ENCODE results near the gene ABHD17A. TPM values are rescaled to one million over a fixed set of nuclear protein-coding genes. Genes with fewer than 3 reads are reported as not detected.
"Not testable (repeated sequence)": the region's sequence is repeated elsewhere in the genome, so short reads cannot be mapped to it uniquely, and the experiment has no call there.

Gene ABHD17A
- total RNA-seq, 2 experiments from 2014 or later, result 79.3 to 79.9 TPM

DNA sequence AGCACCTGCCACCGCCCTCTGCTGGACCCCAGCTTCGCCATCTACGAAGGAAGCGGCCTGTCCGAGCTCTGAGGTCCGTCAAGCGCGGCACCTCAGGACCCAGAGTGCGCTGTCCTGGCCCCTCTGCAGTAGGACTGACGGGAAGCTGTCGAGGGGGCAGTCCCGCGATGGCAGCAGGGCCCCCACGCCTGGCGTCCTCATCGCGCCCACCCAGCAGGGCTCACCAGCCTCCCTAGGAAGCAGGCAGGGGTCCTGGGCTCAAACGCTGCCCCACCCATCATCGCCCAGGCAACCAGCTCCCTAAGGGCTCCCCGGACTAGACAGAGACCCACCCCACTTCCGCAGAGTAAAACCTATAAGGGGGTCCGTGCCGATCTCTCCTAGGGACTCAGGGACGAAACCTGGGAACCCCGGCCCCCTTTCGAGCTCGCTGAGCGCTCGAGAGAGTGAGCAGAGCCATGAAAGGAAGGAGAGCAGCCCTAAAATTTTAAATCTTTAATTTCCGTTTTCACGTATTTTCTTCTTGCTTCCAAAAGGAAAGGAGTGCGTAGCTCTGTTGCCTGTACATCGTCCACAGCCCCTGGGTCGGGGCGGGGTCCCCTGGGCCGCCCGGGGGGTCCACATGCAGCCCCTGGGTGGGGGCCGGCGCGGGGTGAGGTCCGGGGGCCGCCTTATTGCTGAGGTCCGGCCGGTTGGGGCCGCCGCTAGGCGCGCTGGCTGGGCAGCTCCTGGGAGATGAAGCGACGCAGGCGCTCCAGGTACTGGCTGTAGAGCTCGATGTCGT lies 8.6 kb downstream of the ABHD17A start:
- intact Hi-C loops (cut with micrococcal nuclease), result loop anchor here (1.0 kb wide), 1 partner anchor 8 kb away; no protein-coding TSS in a partner anchor
- H3K27ac Mint-ChIP-seq, result peak overlapping the region; percentile 96
- DNase-seq; H3K9me3 Mint-ChIP-seq; H3K27me3 Mint-ChIP-seq (ENCODE audit: low read depth): not testable (repeated sequence)
- CTCF ChIA-PET, result interaction anchor here (1.3 kb wide), 1 partner anchor 39 kb away, joined by 3 read pairs; no protein-coding TSS in a partner anchor
- peaks cover 24% of the 10 kb centered on the region for H3K4me1 Mint-ChIP-seq (ENCODE audit: low read depth)
- H3K36me3 Mint-ChIP-seq (ENCODE audit: low read depth), result peaks cover 12% of the 10 kb centered on the region
- H3K4me3 Mint-ChIP-seq, result peak overlapping the region; percentile 100

DNA sequence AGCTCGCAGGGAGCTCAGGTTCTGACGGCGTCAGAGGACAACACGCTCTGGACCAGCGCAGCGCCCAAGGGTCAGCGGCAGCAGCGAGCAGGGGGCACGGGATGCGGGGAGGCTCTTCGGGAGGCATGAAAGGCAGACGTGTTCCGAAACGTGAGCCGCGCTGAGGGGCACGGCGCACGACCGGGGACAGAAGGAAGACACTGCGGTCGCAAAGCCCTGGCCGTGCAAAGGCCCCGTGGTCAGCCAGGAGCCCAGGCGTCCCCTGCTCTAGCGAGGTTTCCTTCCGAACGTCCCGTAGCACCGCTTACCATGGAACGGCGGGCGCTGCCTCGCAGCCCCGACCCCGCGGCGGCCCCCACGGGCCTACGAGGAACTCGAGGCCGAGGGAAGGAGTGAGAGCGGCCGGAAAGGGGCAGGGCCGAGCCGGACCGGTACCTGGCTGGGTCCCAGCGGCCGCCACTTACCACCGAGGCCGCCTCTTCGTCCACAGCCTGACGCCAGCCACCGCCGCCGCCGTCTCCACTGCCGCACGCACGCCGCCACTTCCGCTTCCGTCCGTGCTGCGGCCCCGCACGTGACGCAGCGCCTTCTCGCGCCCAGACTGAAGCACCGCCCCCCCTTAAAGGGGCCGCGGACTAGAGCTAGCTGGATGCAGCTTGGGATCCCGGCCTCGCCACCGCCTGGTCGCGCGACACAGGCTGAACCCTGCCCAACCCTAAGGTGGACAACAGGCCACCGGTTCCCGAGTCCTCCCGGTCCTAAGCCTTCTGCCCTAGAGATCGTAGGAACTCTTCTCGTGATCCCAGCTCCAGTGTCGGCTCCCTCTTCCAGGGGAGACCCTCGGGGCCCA lies 9.4 kb downstream of the ABHD17A start:
- H3K9me3 Mint-ChIP-seq, result no peaks in the 10 kb centered on the region
- CTCF ChIA-PET, result interaction anchor here (1.3 kb wide), 1 partner anchor 38 kb away, joined by 3 read pairs; no protein-coding TSS in a partner anchor
- H3K4me3 Mint-ChIP-seq, result peak overlapping the region; percentile 100
- H3K36me3 Mint-ChIP-seq (ENCODE audit: low read depth), result peaks cover 12% of the 10 kb centered on the region
- peak overlapping the region; percentile 96 for H3K27ac Mint-ChIP-seq
- H3K27me3 Mint-ChIP-seq (ENCODE audit: low read depth), result no peaks in the 10 kb centered on the region
- peak; percentile 91 for DNase-seq
- peaks cover 24% of the 10 kb centered on the region for H3K4me1 Mint-ChIP-seq (ENCODE audit: low read depth)
- intact Hi-C loops (cut with micrococcal nuclease), result loop anchor here (1.0 kb wide), 1 partner anchor 8 kb away; no protein-coding TSS in a partner anchor

DNA sequence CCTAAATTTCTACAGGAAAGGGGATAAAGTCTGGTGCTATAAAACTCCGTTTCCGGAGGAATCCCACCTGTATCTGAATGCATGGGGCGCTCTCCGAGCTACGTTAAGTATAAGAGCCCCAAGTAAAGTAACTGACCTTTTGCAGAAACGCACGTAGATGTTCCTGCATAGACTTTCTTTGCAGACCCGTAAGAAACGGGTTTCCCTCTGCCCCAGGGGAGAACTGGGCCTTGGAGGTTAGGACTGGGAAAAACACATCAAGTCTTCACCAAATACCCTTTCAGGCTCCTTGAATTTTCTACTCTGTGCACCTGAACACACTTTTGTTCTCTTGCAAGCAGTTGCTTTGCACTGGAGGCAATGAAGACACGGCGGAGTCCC lies 10.0 kb downstream of the ABHD17A start:
- DNase-seq; intact Hi-C loops (cut with micrococcal nuclease); H3K9me3 Mint-ChIP-seq; H3K27me3 Mint-ChIP-seq (ENCODE audit: low read depth); CTCF ChIA-PET: not testable (repeated sequence)
- Mint-ChIP-seq H3K4me3 (peak overlapping the region; percentile 100), H3K36me3 (ENCODE audit: low read depth) (peaks cover 12% of the 10 kb centered on the region), H3K27ac (peak overlapping the region; percentile 96), H3K4me1 (ENCODE audit: low read depth) (peaks cover 26% of the 10 kb centered on the region)

DNA sequence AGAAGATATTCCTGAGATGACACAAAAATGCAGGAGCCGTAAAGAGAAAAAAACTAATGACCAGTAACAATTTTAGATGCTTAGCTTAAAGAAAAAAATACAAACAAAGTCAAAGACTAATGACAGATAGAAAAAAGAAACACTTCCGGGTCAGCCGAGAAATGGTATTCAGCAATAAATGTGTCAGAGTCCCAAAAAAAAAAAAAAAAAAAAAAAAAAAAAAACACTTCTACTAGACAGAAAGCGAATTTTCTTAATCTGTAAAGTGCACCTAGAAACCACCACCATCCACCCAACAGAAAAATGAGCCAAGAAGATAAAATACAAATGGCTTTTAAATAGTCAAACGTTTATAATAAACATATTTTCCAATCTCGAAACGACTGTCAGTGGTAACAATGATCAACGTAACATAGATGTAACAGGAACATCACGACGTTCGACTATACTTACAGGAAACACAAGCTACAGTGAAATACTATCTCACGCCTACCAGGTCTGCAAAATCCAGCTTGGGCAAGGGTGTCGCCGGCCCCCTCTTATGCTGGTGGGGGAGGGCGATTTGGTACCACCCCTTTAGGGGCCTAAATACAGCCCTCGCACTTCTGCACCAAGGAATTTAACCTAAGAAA lies 10.6 kb downstream of the ABHD17A start:
- intact Hi-C loops (cut with micrococcal nuclease), result loop anchor here (1.0 kb wide), 1 partner anchor 10 kb away; no protein-coding TSS in a partner anchor
- Mint-ChIP-seq H3K36me3 (ENCODE audit: low read depth) (peaks cover 12% of the 10 kb centered on the region), H3K27me3 (ENCODE audit: low read depth) (no peaks in the 10 kb centered on the region), H3K27ac (peak overlapping the region; percentile 96), H3K4me1 (ENCODE audit: low read depth) (peaks cover 28% of the 10 kb centered on the region), H3K9me3 (no peaks in the 10 kb centered on the region), H3K4me3 (peak overlapping the region; percentile 100)
- no peak for DNase-seq
- CTCF ChIA-PET, result interaction anchor here (0.6 kb wide), 1 partner anchor 180 kb away, joined by 3 read pairs; no protein-coding TSS in a partner anchor

DNA sequence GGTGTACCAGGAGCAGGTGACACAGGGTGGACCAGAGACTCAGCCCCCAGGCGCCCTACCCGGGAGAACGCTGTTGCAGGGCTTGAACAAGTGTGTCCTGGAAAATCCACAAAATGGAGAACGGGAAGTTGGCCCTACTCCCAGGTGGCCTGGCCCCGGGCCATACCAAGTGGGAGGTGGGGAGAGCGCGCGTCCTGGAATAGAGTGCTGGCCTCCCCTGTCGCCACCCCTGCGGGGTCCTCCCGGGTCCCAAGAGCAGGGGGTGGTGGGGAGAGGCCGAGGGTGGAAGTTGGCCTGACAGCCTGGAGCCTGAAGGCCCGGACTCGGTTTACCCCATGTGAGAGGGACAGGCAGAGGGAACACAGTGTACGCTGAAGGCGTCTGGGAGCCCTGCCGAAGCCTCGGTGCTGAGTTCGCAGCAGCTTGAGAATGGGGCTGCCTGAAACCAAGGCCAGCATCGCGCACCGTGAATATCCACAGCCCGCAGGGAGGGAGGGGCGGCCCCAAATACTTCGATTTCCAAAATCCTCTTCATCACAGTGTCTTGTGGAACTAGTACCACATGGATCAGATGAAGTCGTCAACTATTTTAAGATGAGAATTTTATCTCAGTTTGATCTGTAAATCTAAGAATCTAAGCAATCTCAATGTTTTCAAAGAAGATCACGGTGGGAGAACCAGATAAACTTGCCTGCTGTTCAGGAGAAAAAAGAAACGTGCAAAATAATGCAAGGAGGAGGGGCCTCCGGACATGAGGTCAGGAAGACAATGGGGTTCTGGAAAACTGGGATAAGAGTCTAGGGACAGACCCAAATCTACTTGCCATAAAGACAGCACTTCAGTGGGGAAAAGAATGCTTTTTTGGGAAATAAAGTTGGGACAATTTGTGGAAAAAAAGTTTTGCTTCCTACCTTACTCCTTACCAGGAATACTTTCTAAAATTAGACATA lies 11.5 kb downstream of the ABHD17A start:
- CTCF ChIA-PET, result no interaction called here
- Mint-ChIP-seq H3K27ac (peak overlapping the region; percentile 96), H3K4me1 (ENCODE audit: low read depth) (peaks cover 32% of the 10 kb centered on the region), H3K4me3 (peak overlapping the region; percentile 100), H3K27me3 (ENCODE audit: low read depth) (no peaks in the 10 kb centered on the region), H3K36me3 (ENCODE audit: low read depth) (peaks cover 12% of the 10 kb centered on the region), H3K9me3 (no peaks in the 10 kb centered on the region)
- DNase-seq, result no peak
- intact Hi-C loops (cut with micrococcal nuclease), result loop anchor here (1.0 kb wide), 1 partner anchor 9 kb away; no protein-coding TSS in a partner anchor

DNA sequence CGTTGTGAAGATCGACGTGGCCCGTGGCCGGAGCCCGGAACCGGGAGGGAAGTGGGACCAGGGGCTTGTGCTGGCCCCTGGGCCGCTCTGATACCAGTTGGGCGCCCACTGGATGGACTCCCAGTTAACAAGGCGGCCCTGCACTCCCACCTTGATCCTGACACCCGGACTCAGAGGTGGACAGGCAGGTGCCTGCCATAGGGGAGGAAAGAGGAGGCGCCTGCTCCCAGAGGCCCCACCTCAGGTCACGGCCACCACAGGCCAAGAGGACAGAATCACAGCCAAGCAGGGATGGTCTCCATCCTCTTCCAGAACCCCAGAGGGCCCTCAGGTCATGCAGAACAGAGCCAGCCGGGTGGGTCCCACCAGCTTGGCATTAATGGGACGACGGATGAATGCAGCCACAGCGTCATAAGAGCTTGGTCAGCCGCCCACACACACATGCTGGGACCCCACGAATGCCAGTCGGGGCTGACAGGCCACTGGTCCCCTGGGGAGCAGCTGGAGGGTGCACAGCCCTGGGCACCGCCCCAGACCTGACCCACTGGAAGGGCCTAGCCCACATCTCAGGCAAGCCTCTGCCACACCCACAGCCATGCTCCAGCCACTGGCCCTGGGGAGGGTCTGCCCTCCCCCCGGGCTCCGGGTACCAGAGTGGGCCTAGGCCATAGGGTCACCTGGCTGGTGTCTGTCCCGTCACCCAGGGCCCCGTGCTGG lies 12.3 kb downstream of the ABHD17A start:
- intact Hi-C loops (cut with micrococcal nuclease), result no loop called here
- Mint-ChIP-seq H3K27me3 (ENCODE audit: low read depth) (no peaks in the 10 kb centered on the region), H3K36me3 (ENCODE audit: low read depth) (peaks cover 12% of the 10 kb centered on the region), H3K4me1 (ENCODE audit: low read depth) (peaks cover 32% of the 10 kb centered on the region), H3K27ac (peak overlapping the region; percentile 59), H3K4me3 (no peak overlapping the region), H3K9me3 (no peaks in the 10 kb centered on the region)
- no peak for DNase-seq
- CTCF ChIA-PET, result no interaction called here

DNA sequence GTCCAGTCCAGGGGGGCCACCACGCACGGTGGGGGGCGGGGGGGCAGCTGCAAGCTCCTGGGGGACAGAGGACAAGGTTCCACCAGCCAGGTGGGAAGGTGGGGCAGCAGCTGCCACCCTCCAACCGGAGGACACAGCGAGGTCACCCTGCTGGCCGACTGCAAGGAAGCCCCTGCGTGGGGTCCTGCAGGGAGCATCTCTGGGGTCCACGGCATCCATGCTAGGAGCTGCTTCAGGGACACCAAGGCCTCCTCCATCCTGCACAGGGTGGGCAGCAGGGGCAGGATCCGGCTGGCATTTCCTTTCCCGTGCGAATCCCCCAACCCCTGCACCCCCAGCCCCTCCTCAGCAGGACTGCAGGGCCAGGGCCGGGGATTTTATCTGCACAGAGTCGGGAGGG lies 13.7 kb downstream of the ABHD17A start:
- Mint-ChIP-seq H3K36me3 (ENCODE audit: low read depth) (peaks cover 12% of the 10 kb centered on the region), H3K9me3 (no peaks in the 10 kb centered on the region), H3K27me3 (ENCODE audit: low read depth) (no peaks in the 10 kb centered on the region), H3K27ac (no peak overlapping the region), H3K4me1 (ENCODE audit: low read depth) (peaks cover 35% of the 10 kb centered on the region), H3K4me3 (no peak overlapping the region)
- CTCF ChIA-PET, result no interaction called here
- DNase-seq, result no peak
- intact Hi-C loops (cut with micrococcal nuclease), result no loop called here

DNA sequence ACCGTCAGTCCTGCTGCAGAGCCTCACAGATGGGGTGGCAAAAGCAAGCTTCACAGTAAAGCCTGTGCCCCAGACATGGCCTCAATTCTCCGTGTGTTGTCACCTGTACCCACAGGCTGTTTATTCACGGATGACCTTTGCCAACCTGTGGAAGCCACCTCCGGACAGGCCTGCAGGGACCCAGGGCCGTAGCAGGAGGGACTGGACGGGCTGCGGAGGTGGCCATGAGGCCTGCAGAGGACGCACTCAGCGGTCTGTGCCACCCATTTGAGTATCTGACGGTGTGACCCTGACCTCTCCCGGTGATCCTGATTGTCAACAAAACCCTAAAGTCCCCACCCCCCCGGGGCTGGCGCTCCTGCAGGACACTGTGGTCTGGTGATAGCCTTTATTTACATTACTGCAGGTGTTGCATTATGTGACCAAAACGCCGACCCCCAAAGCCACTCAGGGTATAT lies 14.1 kb downstream of the ABHD17A start:
- DNase-seq, result no peak
- intact Hi-C loops (cut with micrococcal nuclease), result no loop called here
- Mint-ChIP-seq H3K27ac (no peak overlapping the region), H3K9me3 (no peaks in the 10 kb centered on the region), H3K27me3 (ENCODE audit: low read depth) (no peaks in the 10 kb centered on the region), H3K4me1 (ENCODE audit: low read depth) (peaks cover 31% of the 10 kb centered on the region), H3K36me3 (ENCODE audit: low read depth) (peaks cover 12% of the 10 kb centered on the region), H3K4me3 (no peak overlapping the region)
- CTCF ChIA-PET, result no interaction called here

DNA sequence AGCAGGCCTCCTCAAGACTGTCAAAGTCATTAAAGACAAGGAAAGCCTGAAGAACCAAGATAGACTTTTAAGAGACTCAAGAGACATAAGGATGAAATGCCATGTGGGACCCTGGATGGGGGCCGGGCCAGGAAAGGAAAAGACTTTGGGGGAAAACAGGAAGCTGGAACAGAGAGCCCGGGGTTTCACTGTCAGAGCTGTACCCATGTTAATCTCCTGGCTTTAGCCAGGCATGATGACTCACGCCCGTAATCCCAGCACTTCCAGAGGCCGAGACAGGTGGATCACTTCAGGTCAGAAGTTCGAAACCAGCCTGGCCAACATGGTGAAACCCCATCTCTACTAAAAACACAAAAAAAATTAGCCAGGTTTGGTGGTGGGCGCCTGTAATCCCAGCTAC lies 16.3 kb downstream of the ABHD17A start:
- CTCF ChIA-PET, result interaction anchor here (0.7 kb wide), 2 partner anchors 15 to 29 kb away, joined by 3 read pairs; no protein-coding TSS in a partner anchor
- H3K4me1 Mint-ChIP-seq (ENCODE audit: low read depth), result peaks cover 26% of the 10 kb centered on the region

DNA sequence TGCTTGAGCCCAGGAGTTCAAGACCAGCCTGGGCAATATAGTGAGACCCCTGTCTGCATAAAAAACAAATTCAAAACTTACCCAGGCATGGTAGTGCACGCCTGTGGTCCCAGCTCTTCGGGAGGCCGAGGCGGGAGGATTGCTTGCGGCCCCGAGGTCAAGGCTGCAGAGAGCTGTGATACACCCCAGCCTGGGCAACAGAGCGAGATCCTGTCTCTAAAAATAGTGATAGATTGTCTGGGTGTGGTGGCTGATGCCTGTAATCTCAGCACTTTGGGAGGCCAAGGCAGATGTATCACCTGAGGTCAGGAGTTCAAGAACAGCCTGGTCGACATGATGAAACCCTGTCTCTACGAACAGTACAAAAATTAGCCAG lies 18.0 kb downstream of the ABHD17A start:
- no peak for DNase-seq
- intact Hi-C loops (cut with micrococcal nuclease), result no loop called here
- peak overlapping the region; percentile 53 for H3K27ac Mint-ChIP-seq
- no peaks in the 10 kb centered on the region for H3K9me3 Mint-ChIP-seq
- CTCF ChIA-PET, result no interaction called here
- no peaks in the 10 kb centered on the region for H3K27me3 Mint-ChIP-seq (ENCODE audit: low read depth)
- H3K36me3 Mint-ChIP-seq (ENCODE audit: low read depth), result no peaks in the 10 kb centered on the region
- H3K4me3 Mint-ChIP-seq, result no peak overlapping the region
- peaks cover 18% of the 10 kb centered on the region for H3K4me1 Mint-ChIP-seq (ENCODE audit: low read depth)

More for the DNA sequence above, 16.3 kb downstream of the ABHD17A start:
- Mint-ChIP-seq H3K27me3 (ENCODE audit: low read depth) (no peaks in the 10 kb centered on the region), H3K36me3 (ENCODE audit: low read depth) (peaks cover 2% of the 10 kb centered on the region), H3K4me3 (no peak overlapping the region), H3K27ac (peak overlapping the region; percentile 24), H3K9me3 (no peaks in the 10 kb centered on the region)
- no peak for DNase-seq
- intact Hi-C loops (cut with micrococcal nuclease), result no loop called here
